Spleen (tissue), 7 donors: ENCODE measurements around the gene ARHGEF37.

Source experiments
- POLR2A ChIP-seq, 3 donors: fragments of 450-650 bp; IDR thresholded peaks; one replicate each; pipeline ENCODE4 v1.5.1; 2017; ENCODE audit warnings: antibody characterized with exemption in 3 of 3, mild to moderate bottlenecking in 1 of 3
- TF ChIP-seq, protein P1 (sequence below), 11 experiments: fragments of 200-600 bp in 7 of 11; fragments of 450-650 bp in 4 of 11; sonication (generic) in 4 of 11; IDR thresholded peaks in 8 of 11; conservative IDR thresholded peaks in 3 of 11; 1 replicate in 7 of 11; 2 replicates in 4 of 11; pipeline versions ENCODE4 v1.4.0 to v1.8.0; 2016 to 2021; ENCODE audit warnings: antibody characterized with exemption in 11 of 11, inconsistent platforms in 4 of 11, mild to moderate bottlenecking in 1 of 11
- donor health status: DM: no; HTN: no; CAD: no; lungs with moderate emphysema.
- donor health status: DM: no; HTN: no; CAD: no.
- donor health status: DM: no; HTN: no; CAD: no.

DNA sequence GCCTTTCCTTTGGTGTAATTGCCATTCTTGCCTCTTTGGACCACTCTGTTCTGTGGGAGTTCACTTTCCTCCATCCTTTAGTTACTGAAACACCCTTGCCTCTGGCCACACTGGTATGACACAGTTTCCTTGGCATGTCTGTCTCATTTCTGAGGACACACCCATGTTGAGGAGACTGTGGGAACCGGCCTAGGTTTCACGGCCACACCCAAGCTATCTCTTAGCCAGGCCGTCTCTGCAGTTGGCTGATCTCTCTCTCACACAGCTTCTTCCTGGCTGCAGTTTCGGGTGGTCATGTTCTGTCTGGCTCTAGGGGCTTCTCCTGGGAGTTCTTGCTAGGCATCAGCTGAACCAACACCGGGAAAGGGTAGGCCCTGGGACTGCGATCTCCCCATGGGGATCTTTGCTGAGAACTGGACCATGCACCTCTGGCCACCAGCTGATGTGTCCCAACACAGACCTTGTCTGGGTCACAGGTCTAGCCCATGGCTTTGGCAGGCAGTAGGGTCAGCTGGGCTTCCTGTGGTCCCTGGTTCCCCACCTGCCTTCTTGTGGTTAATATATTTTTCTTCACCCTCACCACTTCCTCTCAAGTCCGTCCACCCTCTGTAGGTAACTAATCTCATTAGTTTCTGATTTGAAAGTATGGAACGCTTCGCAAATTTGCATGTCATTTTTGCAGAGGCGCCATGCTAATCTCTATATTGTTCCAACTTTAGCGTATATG lies 24.9 kb downstream of the ARHGEF37 start:
- no peak for TF ChIP-seq POLR2A (IDR thresholded peaks at IDR 0.05)
- TF ChIP-seq, protein P1, sequence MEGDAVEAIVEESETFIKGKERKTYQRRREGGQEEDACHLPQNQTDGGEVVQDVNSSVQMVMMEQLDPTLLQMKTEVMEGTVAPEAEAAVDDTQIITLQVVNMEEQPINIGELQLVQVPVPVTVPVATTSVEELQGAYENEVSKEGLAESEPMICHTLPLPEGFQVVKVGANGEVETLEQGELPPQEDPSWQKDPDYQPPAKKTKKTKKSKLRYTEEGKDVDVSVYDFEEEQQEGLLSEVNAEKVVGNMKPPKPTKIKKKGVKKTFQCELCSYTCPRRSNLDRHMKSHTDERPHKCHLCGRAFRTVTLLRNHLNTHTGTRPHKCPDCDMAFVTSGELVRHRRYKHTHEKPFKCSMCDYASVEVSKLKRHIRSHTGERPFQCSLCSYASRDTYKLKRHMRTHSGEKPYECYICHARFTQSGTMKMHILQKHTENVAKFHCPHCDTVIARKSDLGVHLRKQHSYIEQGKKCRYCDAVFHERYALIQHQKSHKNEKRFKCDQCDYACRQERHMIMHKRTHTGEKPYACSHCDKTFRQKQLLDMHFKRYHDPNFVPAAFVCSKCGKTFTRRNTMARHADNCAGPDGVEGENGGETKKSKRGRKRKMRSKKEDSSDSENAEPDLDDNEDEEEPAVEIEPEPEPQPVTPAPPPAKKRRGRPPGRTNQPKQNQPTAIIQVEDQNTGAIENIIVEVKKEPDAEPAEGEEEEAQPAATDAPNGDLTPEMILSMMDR (IDR thresholded peaks at IDR 0.05 in 8 of 11, conservative IDR thresholded peaks at IDR 0.05 in 3 of 11) = no peak
